Measurements from ENCODE around the gene VENTX. TPM values are rescaled to one million over a fixed set of nuclear protein-coding genes. Genes with fewer than 3 reads are reported as not detected.

VENTX gene
- total and polyA plus RNA-seq, 10 of the 15 experiments (the other 5 are each of a cell fraction or from before 2014, with no cell fraction given) = 0.05 TPM; not detected in 9

- TF ChIP-seq RAD51 (IDR thresholded peaks at IDR 0.05) = no peak
- TF ChIP-seq YBX1 (IDR thresholded peaks at IDR 0.05) = no peak
- TF ChIP-seq BCLAF1 (IDR thresholded peaks at IDR 0.05) = no peak
- peak; percentile 77 for TF ChIP-seq NKRF (conservative IDR thresholded peaks at IDR 0.05)
- no peak for TF ChIP-seq CBX3 (IDR thresholded peaks at IDR 0.05; ENCODE audit: borderline replicate concordance, low read depth)
- no peak for TF ChIP-seq RAD21 (IDR thresholded peaks at IDR 0.05; ENCODE audit: insufficient read depth, low read depth, low read length)
- TF ChIP-seq FOXK2 (IDR thresholded peaks at IDR 0.05) = no peak; the same call in 1 of the 2 replicates
- peak; percentile 94 for TF ChIP-seq TCF3 (IDR thresholded peaks at IDR 0.05; ENCODE audit: borderline replicate concordance, insufficient read depth, low read depth, low read length)
- TF ChIP-seq ASH2L (IDR thresholded peaks at IDR 0.05; ENCODE audit: borderline replicate concordance, low read depth) = no peak
- TF ChIP-seq SIX5 (IDR thresholded peaks at IDR 0.05; ENCODE audit: low read depth, low read length, severe bottlenecking) = no peak
- TF ChIP-seq MEF2B (IDR thresholded peaks at IDR 0.05; ENCODE audit: partially characterized antibody, poor library complexity, severe bottlenecking) = peak; percentile 58
- peak; percentile 93 for TF ChIP-seq IKZF1 (conservative IDR thresholded peaks at IDR 0.05)
- TF ChIP-seq TCF12 (IDR thresholded peaks at IDR 0.05; ENCODE audit: low read depth, low read length) = peak; percentile 95
- no peak for TF ChIP-seq CEBPZ (IDR thresholded peaks at IDR 0.05; ENCODE audit: low read depth, low read length)
- peak; percentile 93 for TF ChIP-seq EED (IDR thresholded peaks at IDR 0.05; ENCODE audit: low read depth)
- TF ChIP-seq MXI1 (IDR thresholded peaks at IDR 0.05; ENCODE audit: low read depth, low read length) = peak; percentile 92
- TF ChIP-seq JUNB (IDR thresholded peaks at IDR 0.05) = peak; percentile 48; the same call in 1 of the 2 replicates
- TF ChIP-seq BACH1 (IDR thresholded peaks at IDR 0.05; ENCODE audit: borderline replicate concordance) = 0 out of 2 replicates have a peak, but pooled peaks have one; percentile 12
- no peak for TF ChIP-seq KAT2A (conservative IDR thresholded peaks at IDR 0.05; ENCODE audit: control insufficient read depth, low read depth, low read length)
- TF ChIP-seq SRF (IDR thresholded peaks at IDR 0.05; ENCODE audit: low read depth in 2 of 2, low read length in 2 of 2) = peak in 1 of 2 experiments; percentile 62; a peak in 2 of 4 replicates
Observed at GRCh38 chr10:133274751-133275683, 37.4 kb downstream of the VENTX start (continued).
